MM.1S (cell line): Measurements from ENCODE around the gene CACNA1C.

Source experiments
- DNase-seq: peaks from one replicate; pipeline ENCODE4 v3.0.0-alpha.2; 2015
- H2AFZ ChIP-seq: fragments of 300-600 bp; sonication (generic); 2 replicates; pipeline ENCODE4 v1.6.0; 2016; ENCODE audit warnings: antibody characterized with exemption, low read length
- H3F3A ChIP-seq: fragments of 300-600 bp; sonication (generic); 2 replicates; pipeline ENCODE4 v1.6.1; 2016; ENCODE audit warnings: mild to moderate bottlenecking, antibody characterized with exemption, low read length, moderate library complexity, mixed read lengths; ENCODE audit not compliant: insufficient read depth
- H3K27ac ChIP-seq: fragments of 300-600 bp; sonication (generic); 2 replicates; pipeline ENCODE4 v1.5.1; 2016; ENCODE audit warnings: mild to moderate bottlenecking, low read length
- H3K27me3 ChIP-seq: fragments of 300-600 bp; sonication (generic); replicated peaks from 2 replicates; pipeline ENCODE4 v1.6.0; 2016; ENCODE audit warnings: low read length; ENCODE audit not compliant: insufficient read depth
- H3K36me3 ChIP-seq: fragments of 300-600 bp; sonication (generic); replicated peaks from 2 replicates; pipeline ENCODE4 v1.6.1; 2016; ENCODE audit warnings: mild to moderate bottlenecking, low read length, mixed read lengths; ENCODE audit not compliant: insufficient read depth
- H3K4me1 ChIP-seq: fragments of 300-600 bp; sonication (generic); 2 replicates; pipeline ENCODE4 v1.6.1; 2016; ENCODE audit warnings: low read length, mixed read lengths
- H3K4me2 ChIP-seq: fragments of 300-600 bp; sonication (generic); 2 replicates; pipeline ENCODE4 v1.6.0; 2016; ENCODE audit warnings: low read depth, low read length
- H3K4me3 ChIP-seq: fragments of 300-600 bp; sonication (generic); 2 replicates; pipeline ENCODE4 v1.5.1; 2016; ENCODE audit warnings: low read length, mixed read lengths
- H3K79me2 ChIP-seq: fragments of 300-600 bp; sonication (generic); 2 replicates; pipeline ENCODE4 v1.6.1; 2016; ENCODE audit warnings: mixed run types, low read length, mixed read lengths
- H3K9ac ChIP-seq: fragments of 300-600 bp; sonication (generic); 2 replicates; pipeline ENCODE4 v1.6.1; 2016; ENCODE audit warnings: low read length, mixed read lengths
- H3K9me2 ChIP-seq: fragments of 300-600 bp; sonication (generic); replicated peaks from 2 replicates; pipeline ENCODE4 v1.6.1; 2016; ENCODE audit warnings: mild to moderate bottlenecking, low read length, mixed read lengths; ENCODE audit not compliant: insufficient read depth
- H3K9me3 ChIP-seq: fragments of 300-600 bp; sonication (generic); replicated peaks from 2 replicates; pipeline ENCODE4 v1.6.1; 2016; ENCODE audit warnings: mild to moderate bottlenecking, low read length, mixed read lengths; ENCODE audit not compliant: insufficient read depth
- H4K20me1 ChIP-seq: fragments of 300-600 bp; sonication (generic); 2 replicates; pipeline ENCODE4 v1.6.1; 2016; ENCODE audit warnings: mild to moderate bottlenecking, low read length, moderate library complexity, mixed read lengths; ENCODE audit not compliant: insufficient read depth
- EZH2 ChIP-seq: fragments of 300-600 bp; sonication (generic); optimal IDR thresholded peaks from 2 replicates; pipeline ENCODE3; 2017; ENCODE audit warnings: low read depth, mild to moderate bottlenecking, antibody characterized with exemption, low read length, mixed read lengths
- EZH2phosphoT487 ChIP-seq: fragments of 300-600 bp; sonication (generic); IDR thresholded peaks from 2 replicates; pipeline ENCODE4 v1.6.1; 2018; ENCODE audit warnings: antibody characterized with exemption, low read length
- TF ChIP-seq, protein P1 (sequence below): fragments of 300-600 bp; sonication (generic); IDR thresholded peaks from 2 replicates; pipeline ENCODE4 v1.5.1; 2016; ENCODE audit warnings: antibody characterized with exemption, low read length, mixed read lengths

The CACNA1C gene

DNA sequence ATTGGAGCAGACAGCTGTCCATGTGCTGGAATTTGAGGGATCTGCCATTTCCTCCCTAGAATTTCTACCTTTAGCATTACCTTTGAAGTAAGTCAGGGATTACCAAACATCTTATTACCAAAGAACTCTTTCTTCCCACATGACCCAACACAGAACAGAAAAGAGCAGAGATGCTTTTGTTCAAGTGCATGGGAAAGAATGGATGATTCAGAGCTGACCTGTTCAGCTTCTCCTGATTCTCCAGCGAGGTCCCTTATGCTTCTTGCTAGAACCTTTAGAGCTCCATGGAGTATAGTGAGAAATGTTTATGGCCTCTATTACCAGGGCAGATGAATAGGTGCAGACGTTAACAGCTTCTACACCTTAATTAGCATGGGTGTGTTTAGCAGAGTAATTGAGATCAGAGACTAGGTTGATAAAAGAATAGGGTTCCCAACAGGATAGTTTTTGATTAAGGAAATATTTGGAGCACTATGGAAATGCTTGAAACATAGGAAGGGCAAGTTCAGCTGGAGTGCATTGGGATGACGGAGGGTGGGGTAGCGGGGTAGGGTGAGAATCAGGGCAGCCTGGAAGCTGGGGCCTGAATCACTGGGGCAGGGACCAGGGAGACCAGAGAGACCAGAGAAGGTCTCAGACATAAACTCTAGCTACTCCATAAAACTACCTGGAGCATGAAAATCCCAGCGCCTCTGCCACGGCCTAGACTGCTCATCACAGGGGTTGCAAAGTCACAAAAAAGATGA, 223.7 kb downstream of the CACNA1C start:
- H3K27ac ChIP-seq = no peak overlapping the region
- no peaks in the 10 kb centered on the region for H3K27me3 ChIP-seq
- no peaks in the 10 kb centered on the region for H3K9me3 ChIP-seq
- no peak overlapping the region for H3K4me2 ChIP-seq
- TF ChIP-seq, protein P1, sequence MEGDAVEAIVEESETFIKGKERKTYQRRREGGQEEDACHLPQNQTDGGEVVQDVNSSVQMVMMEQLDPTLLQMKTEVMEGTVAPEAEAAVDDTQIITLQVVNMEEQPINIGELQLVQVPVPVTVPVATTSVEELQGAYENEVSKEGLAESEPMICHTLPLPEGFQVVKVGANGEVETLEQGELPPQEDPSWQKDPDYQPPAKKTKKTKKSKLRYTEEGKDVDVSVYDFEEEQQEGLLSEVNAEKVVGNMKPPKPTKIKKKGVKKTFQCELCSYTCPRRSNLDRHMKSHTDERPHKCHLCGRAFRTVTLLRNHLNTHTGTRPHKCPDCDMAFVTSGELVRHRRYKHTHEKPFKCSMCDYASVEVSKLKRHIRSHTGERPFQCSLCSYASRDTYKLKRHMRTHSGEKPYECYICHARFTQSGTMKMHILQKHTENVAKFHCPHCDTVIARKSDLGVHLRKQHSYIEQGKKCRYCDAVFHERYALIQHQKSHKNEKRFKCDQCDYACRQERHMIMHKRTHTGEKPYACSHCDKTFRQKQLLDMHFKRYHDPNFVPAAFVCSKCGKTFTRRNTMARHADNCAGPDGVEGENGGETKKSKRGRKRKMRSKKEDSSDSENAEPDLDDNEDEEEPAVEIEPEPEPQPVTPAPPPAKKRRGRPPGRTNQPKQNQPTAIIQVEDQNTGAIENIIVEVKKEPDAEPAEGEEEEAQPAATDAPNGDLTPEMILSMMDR = no peak
- DNase-seq = no peak
- no peaks in the 10 kb centered on the region for H4K20me1 ChIP-seq
- no peak overlapping the region for H3K4me3 ChIP-seq
- no peak overlapping the region for H2AFZ ChIP-seq
- H3K9ac ChIP-seq = no peak overlapping the region
- H3K79me2 ChIP-seq = no peaks in the 10 kb centered on the region
- no peaks in the 10 kb centered on the region for H3K4me1 ChIP-seq
- no peaks in the 10 kb centered on the region for H3F3A ChIP-seq
- no peaks in the 10 kb centered on the region for H3K36me3 ChIP-seq
- no peaks in the 10 kb centered on the region for H3K9me2 ChIP-seq

DNA sequence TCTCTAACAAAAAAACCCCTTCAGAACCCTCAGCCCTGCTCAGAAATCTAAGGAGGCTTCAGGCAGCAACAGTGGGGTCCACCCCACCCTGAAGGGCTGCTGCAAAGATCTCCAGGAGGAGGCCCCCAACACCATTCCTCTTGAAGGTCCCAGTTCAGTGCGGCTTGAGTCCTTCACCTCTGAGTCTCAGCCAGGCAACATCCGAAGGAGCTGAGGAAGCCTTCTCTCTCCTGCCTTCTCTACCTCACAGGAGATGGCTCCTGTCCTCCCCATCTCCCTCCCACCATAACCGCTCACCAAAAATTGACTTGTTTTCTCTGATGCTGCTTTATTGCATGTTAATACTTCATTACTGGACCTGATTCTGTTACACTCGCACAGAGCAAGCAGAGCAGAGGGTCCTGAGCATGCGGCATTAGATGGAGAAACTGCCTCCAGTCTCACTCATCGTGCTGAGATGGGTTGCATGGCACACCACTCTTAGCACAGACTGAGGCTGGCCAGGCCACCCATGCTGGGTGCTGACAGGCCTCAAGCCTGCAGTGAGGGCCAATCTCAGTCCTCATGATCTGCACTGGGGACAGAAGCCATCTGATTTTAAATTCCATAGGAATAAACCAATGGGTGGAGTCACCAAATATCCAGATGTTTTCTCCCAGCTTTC, 224.8 kb downstream of the CACNA1C start:
- no peak overlapping the region for H2AFZ ChIP-seq
- H3K9ac ChIP-seq = no peak overlapping the region
- TF ChIP-seq EZH2 = no peak
- TF ChIP-seq, protein P1 = no peak
- no peak for TF ChIP-seq EZH2phosphoT487
- H3K27ac ChIP-seq = no peak overlapping the region
- no peak overlapping the region for H3K4me2 ChIP-seq
- no peak for DNase-seq
- no peaks in the 10 kb centered on the region for H3K27me3 ChIP-seq
- no peaks in the 10 kb centered on the region for H3F3A ChIP-seq
- H3K9me3 ChIP-seq = no peaks in the 10 kb centered on the region
- H3K4me3 ChIP-seq = no peak overlapping the region
- no peaks in the 10 kb centered on the region for H3K9me2 ChIP-seq
- H3K36me3 ChIP-seq = no peaks in the 10 kb centered on the region
- no peaks in the 10 kb centered on the region for H3K4me1 ChIP-seq
- H4K20me1 ChIP-seq = no peaks in the 10 kb centered on the region
- no peaks in the 10 kb centered on the region for H3K79me2 ChIP-seq

DNA sequence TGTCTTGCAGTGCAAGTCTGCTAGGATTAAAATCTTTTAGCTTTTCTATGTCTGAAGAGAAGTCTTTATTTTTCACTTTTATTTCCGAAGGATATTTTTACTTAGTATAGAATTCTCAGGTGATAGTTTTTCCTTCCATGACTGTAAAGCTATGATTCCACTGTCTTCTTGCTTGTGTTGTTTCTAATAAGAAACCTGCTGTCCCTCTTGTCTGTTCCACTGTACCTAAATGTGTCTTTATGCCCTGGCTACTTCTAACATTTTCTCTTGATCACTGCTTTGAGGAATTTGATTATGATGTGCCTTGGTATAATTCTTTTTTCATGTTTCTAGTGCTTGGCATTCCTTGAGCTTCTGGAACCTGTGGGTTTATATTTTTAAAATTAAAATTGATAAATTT, 228.7 kb downstream of the CACNA1C start:
- Histone ChIP-seq H3F3A (no peaks in the 10 kb centered on the region), H3K9ac (no peak overlapping the region), H3K27me3 (no peaks in the 10 kb centered on the region), H3K27ac (no peak overlapping the region), H3K4me1 (no peaks in the 10 kb centered on the region), H3K79me2 (no peaks in the 10 kb centered on the region), H3K36me3 (no peaks in the 10 kb centered on the region), H3K4me3 (no peak overlapping the region), H3K9me3 (no peaks in the 10 kb centered on the region), H2AFZ (no peak overlapping the region), H3K4me2 (no peak overlapping the region), H3K9me2 (no peaks in the 10 kb centered on the region), H4K20me1 (no peaks in the 10 kb centered on the region)
- DNase-seq = no peak
- TF ChIP-seq EZH2 (no peak), EZH2phosphoT487 (no peak)
- TF ChIP-seq, protein P1 = no peak
